Esophagus squamous epithelium (tissue), 4 donors: ENCODE measurements around the gene ETS2.

Experiments used
- CTCF ChIP-seq, 6 experiments: fragments of 450-650 bp in 4 of 6; fragments of 200-600 bp in 2 of 6; sonication (generic) in 2 of 6; IDR thresholded peaks; one replicate each; pipeline ENCODE4 v1.5.1; 2016 to 2019; ENCODE audit warnings: antibody characterized with exemption in 6 of 6, mild to moderate bottlenecking in 4 of 6, moderate library complexity in 4 of 6
- POLR2A ChIP-seq, 4 donors: fragments of 450-650 bp; IDR thresholded peaks; one replicate each; pipeline ENCODE4 v1.6.1; 2017; ENCODE audit warnings: antibody characterized with exemption in 4 of 4, mild to moderate bottlenecking in 4 of 4, moderate library complexity in 3 of 4

GRCh38 chr21:38810034-38810825, 4.5 kb downstream of the ETS2 start:
- TF ChIP-seq CTCF (IDR thresholded peaks at IDR 0.05) (no peak), POLR2A (IDR thresholded peaks at IDR 0.05) (no peak)
